Body of pancreas (tissue), 4 donors: ENCODE data around the gene ENAM.
"Not testable (repeated sequence)": the region's sequence is repeated elsewhere in the genome, so short reads cannot be mapped to it uniquely, and the experiment has no call there.

Experiments used
- POLR2A ChIP-seq, 3 donors: fragments of 450-650 bp; IDR thresholded peaks; one replicate each; pipeline ENCODE4 v1.6.1; 2016; ENCODE audit warnings: antibody characterized with exemption in 3 of 3, mild to moderate bottlenecking in 2 of 3
- TF ChIP-seq, protein P1 (sequence below), 7 experiments: fragments of 450-650 bp in 4 of 7; fragments of 200-600 bp in 3 of 7; sonication (generic) in 3 of 7; IDR thresholded peaks; one replicate each; pipeline ENCODE4 v1.5.1; 2016 to 2019; ENCODE audit warnings: antibody characterized with exemption in 7 of 7

DNA sequence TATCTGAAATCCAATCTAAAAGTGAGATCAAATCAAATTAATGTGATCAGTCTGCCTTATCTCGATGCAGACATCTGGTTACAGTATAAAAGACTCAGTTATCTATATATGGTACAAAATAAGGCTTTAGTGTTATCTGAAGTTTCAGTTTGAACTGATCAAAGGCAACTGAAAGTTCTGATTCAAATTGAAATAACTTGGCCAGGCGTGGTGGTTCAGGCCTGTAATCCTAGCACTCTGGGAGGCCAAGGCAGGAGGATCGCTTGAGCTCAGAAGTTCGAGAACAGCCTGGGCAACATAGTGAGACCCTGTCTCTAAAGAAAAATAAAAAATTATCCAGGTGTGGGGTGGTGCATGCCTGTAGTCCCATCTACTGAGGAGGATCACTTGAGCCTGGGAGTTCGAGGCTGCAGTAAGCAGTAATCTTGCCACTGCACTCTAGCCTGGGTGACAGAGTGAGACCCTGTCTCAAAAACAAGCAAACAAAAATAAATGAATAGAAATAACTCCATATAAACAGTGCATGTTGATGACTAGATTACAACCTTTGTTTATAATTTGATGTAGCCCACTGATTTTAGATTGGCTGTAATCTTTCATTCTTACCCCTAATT lies 32.9 kb downstream of the ENAM start:
- TF ChIP-seq, protein P1, sequence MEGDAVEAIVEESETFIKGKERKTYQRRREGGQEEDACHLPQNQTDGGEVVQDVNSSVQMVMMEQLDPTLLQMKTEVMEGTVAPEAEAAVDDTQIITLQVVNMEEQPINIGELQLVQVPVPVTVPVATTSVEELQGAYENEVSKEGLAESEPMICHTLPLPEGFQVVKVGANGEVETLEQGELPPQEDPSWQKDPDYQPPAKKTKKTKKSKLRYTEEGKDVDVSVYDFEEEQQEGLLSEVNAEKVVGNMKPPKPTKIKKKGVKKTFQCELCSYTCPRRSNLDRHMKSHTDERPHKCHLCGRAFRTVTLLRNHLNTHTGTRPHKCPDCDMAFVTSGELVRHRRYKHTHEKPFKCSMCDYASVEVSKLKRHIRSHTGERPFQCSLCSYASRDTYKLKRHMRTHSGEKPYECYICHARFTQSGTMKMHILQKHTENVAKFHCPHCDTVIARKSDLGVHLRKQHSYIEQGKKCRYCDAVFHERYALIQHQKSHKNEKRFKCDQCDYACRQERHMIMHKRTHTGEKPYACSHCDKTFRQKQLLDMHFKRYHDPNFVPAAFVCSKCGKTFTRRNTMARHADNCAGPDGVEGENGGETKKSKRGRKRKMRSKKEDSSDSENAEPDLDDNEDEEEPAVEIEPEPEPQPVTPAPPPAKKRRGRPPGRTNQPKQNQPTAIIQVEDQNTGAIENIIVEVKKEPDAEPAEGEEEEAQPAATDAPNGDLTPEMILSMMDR (IDR thresholded peaks at IDR 0.05): not testable (repeated sequence)
- TF ChIP-seq POLR2A (IDR thresholded peaks at IDR 0.05): not testable (repeated sequence)
